GM23338 (cell line): ENCODE data around the gene ZNF483. TPM values are rescaled to one million over a fixed set of nuclear protein-coding genes. Genes with fewer than 3 reads are reported as not detected.

Experiments
- ATAC-seq: fragments of 200-7000 bp; cut with Tn5 transposase; 3 replicates; pipeline ENCODE4 v1.9.1; 2020
- DNase-seq: peaks from one replicate; pipeline ENCODE4 v3.0.0-alpha.2; 2015; ENCODE audit warnings: low spot score
- H2AFZ ChIP-seq: fragments of 200-600 bp; sonication (generic); 2 replicates; pipeline ENCODE4 v1.8.0; 2016; ENCODE audit warnings: antibody characterized with exemption, mild to moderate bottlenecking, moderate library complexity
- H3F3A ChIP-seq: fragments of 200-600 bp; sonication (generic); replicated peaks from 2 replicates; pipeline ENCODE4 v1.8.0; 2017; ENCODE audit warnings: antibody characterized with exemption, mixed run types, low read depth
- H3K27ac ChIP-seq: fragments of 200-600 bp; sonication (generic); 2 replicates; pipeline ENCODE4 v1.6.1; 2016; ENCODE audit warnings: low read depth
- H3K27me3 ChIP-seq: fragments of 200-600 bp; sonication (generic); 2 replicates; pipeline ENCODE4 v1.8.0; 2016; ENCODE audit warnings: mild to moderate bottlenecking, mixed run types, moderate library complexity; ENCODE audit not compliant: insufficient read depth
- H3K36me3 ChIP-seq: fragments of 200-600 bp; sonication (generic); 2 replicates; pipeline ENCODE4 v1.8.0; 2016; ENCODE audit warnings: mild to moderate bottlenecking; ENCODE audit not compliant: insufficient read depth
- H3K4me1 ChIP-seq: fragments of 200-600 bp; sonication (generic); 2 replicates; pipeline ENCODE4 v1.8.0; 2016; ENCODE audit warnings: mild to moderate bottlenecking, moderate library complexity; ENCODE audit not compliant: insufficient read depth
- H3K4me2 ChIP-seq: fragments of 200-600 bp; sonication (generic); 2 replicates; pipeline ENCODE4 v1.7.1; 2017; ENCODE audit warnings: mixed run types
- H3K4me3 ChIP-seq: fragments of 200-600 bp; sonication (generic); 2 replicates; pipeline ENCODE4 v1.6.1; 2016; ENCODE audit warnings: mixed run types
- H3K79me2 ChIP-seq: fragments of 200-600 bp; sonication (generic); replicated peaks from 2 replicates; pipeline ENCODE4 v1.8.0; 2017; ENCODE audit warnings: mild to moderate bottlenecking; ENCODE audit not compliant: insufficient read depth
- H3K9me2 ChIP-seq: fragments of 200-600 bp; sonication (generic); 2 replicates; pipeline ENCODE4 v1.8.0; 2017; ENCODE audit not compliant: insufficient read depth
- H4K20me1 ChIP-seq: fragments of 200-600 bp; sonication (generic); replicated peaks from 2 replicates; pipeline ENCODE4 v1.8.0; 2017; ENCODE audit warnings: mild to moderate bottlenecking; ENCODE audit not compliant: insufficient read depth
- H3K27ac Mint-ChIP-seq: 2 replicates; pipeline ENCODE4 v1.8.0; 2020; ENCODE audit warnings: inconsistent platforms, mild to moderate bottlenecking, moderate library complexity, mixed read lengths
- H3K27me3 Mint-ChIP-seq: 3 replicates; pipeline ENCODE4 v1.8.0; 2022; ENCODE audit warnings: low read depth, mild to moderate bottlenecking, moderate library complexity, mixed read lengths, inconsistent platforms; ENCODE audit not compliant: insufficient read depth, poor library complexity
- H3K36me3 Mint-ChIP-seq: 3 replicates; pipeline ENCODE4 v1.8.0; 2021; ENCODE audit warnings: low read depth, mild to moderate bottlenecking, inconsistent platforms, moderate library complexity, mixed read lengths
- H3K4me1 Mint-ChIP-seq: 3 replicates; pipeline ENCODE4 v1.8.0; 2020; ENCODE audit warnings: mild to moderate bottlenecking, inconsistent platforms, mixed read lengths
- H3K4me3 Mint-ChIP-seq: 3 replicates; pipeline ENCODE4 v1.8.0; 2021; ENCODE audit warnings: moderate library complexity, mild to moderate bottlenecking, inconsistent platforms, mixed read lengths
- H3K9me3 Mint-ChIP-seq: 3 replicates; pipeline ENCODE4 v1.8.0; 2020; ENCODE audit warnings: moderate library complexity, mild to moderate bottlenecking, inconsistent platforms, mixed read lengths
- CREB1 ChIP-seq: fragments of 250-450 bp; sonication (Bioruptor Pico); IDR thresholded peaks from 2 replicates; pipeline ENCODE4 v1.5.0; 2020; ENCODE audit warnings: low read depth, mild to moderate bottlenecking, moderate library complexity
- EZH2 ChIP-seq: fragments of 200-600 bp; sonication (generic); IDR thresholded peaks from one replicate; pipeline ENCODE4 v1.8.0; 2017; ENCODE audit warnings: antibody characterized with exemption, mild to moderate bottlenecking, low read depth; ENCODE audit not compliant: unreplicated experiment
- EZH2phosphoT487 ChIP-seq: fragments of 200-600 bp; sonication (generic); IDR thresholded peaks from one replicate; pipeline ENCODE4 v1.8.1; 2018; ENCODE audit warnings: antibody characterized with exemption; ENCODE audit not compliant: unreplicated experiment
- JUNB ChIP-seq: IDR thresholded peaks from one replicate; pipeline ENCODE4 v1.6.1; 2016; ENCODE audit warnings: antibody characterized with exemption; ENCODE audit not compliant: unreplicated experiment
- NANOG ChIP-seq: IDR thresholded peaks from 2 replicates; pipeline ENCODE4 v1.6.1; 2016; ENCODE audit warnings: antibody characterized with exemption, borderline replicate concordance
- POLR2AphosphoS5 ChIP-seq: IDR thresholded peaks from 2 replicates; pipeline ENCODE4 v1.6.1; 2016; ENCODE audit warnings: antibody characterized with exemption, low read depth
- STAT1 ChIP-seq: IDR thresholded peaks from one replicate; pipeline ENCODE4 v1.6.1; 2016; ENCODE audit warnings: antibody characterized with exemption; ENCODE audit not compliant: unreplicated experiment
- ZNF331 ChIP-seq: fragments of 250-450 bp; sonication (Bioruptor Pico); IDR thresholded peaks from 2 replicates; pipeline ENCODE4 v1.5.0; 2020; ENCODE audit warnings: low read depth, mild to moderate bottlenecking, moderate library complexity
- polyA plus RNA-seq: library from polyadenylated mRNA; unstranded; fragments of >200 nt; fragmentation: Nextera tagmentation; extraction: Ambion mirVana; gene quantifications from 2 replicates; pipeline ENCODE4 v1.2.1, GENCODE V29; 2016
- total RNA-seq: library from RNA; depleted of rRNA; stranded (reverse); fragments of >200 nt; shearing (Covaris generic); gene quantifications from 2 replicates; pipeline ENCODE4 v1.2.3, GENCODE V29; 2014
- TF ChIP-seq, protein P1 (sequence below): fragments of 250-450 bp; sonication (Bioruptor Pico); IDR thresholded peaks from 2 replicates; pipeline ENCODE4 v1.5.0; 2020; ENCODE audit warnings: mild to moderate bottlenecking, moderate library complexity
- TF ChIP-seq, protein P2 (sequence below), 2 experiments: fragments of 200-600 bp in 1 of 2; sonication (generic) in 1 of 2; conservative IDR thresholded peaks; 2 replicates each; pipeline versions ENCODE4 v1.5.1 to v1.6.1; 2016 to 2017; ENCODE audit warnings: antibody characterized with exemption in 2 of 2, low read depth in 2 of 2, mild to moderate bottlenecking in 2 of 2, moderate library complexity in 1 of 2
- TF ChIP-seq, protein P3 (sequence below): IDR thresholded peaks from one replicate; pipeline ENCODE4 v1.6.1; 2018; ENCODE audit warnings: antibody characterized with exemption; ENCODE audit not compliant: unreplicated experiment
- TF ChIP-seq, protein P4 (sequence below): IDR thresholded peaks from 2 replicates; pipeline ENCODE4 v1.6.1; 2016; ENCODE audit warnings: antibody characterized with exemption

ZNF483 gene
- total and polyA plus RNA-seq, 2 experiments from 2014 or later: 9.7 to 112 TPM

DNA sequence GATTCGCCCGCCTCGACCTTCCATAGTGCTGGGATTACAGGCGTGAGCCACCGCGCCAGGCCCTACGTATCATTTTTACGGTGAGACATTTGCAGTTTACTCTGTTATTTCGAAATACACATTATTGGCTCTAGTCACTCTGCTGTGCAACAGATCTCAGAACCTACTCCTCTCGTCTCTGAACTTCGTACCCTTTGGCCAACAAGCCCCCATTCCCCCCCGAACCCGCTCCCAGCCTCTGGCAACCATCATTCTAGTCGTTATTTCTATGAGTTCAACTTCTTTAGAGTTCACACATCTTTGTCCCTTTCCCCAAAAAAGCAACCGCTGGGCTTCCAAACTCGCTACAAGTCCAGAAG is 73.7 kb downstream of the ZNF483 start:
- no peak for TF ChIP-seq STAT1
- TF ChIP-seq POLR2AphosphoS5: no peak
- TF ChIP-seq CREB1 (CRISPR knock-in tag): no peak
- TF ChIP-seq, protein P1, sequence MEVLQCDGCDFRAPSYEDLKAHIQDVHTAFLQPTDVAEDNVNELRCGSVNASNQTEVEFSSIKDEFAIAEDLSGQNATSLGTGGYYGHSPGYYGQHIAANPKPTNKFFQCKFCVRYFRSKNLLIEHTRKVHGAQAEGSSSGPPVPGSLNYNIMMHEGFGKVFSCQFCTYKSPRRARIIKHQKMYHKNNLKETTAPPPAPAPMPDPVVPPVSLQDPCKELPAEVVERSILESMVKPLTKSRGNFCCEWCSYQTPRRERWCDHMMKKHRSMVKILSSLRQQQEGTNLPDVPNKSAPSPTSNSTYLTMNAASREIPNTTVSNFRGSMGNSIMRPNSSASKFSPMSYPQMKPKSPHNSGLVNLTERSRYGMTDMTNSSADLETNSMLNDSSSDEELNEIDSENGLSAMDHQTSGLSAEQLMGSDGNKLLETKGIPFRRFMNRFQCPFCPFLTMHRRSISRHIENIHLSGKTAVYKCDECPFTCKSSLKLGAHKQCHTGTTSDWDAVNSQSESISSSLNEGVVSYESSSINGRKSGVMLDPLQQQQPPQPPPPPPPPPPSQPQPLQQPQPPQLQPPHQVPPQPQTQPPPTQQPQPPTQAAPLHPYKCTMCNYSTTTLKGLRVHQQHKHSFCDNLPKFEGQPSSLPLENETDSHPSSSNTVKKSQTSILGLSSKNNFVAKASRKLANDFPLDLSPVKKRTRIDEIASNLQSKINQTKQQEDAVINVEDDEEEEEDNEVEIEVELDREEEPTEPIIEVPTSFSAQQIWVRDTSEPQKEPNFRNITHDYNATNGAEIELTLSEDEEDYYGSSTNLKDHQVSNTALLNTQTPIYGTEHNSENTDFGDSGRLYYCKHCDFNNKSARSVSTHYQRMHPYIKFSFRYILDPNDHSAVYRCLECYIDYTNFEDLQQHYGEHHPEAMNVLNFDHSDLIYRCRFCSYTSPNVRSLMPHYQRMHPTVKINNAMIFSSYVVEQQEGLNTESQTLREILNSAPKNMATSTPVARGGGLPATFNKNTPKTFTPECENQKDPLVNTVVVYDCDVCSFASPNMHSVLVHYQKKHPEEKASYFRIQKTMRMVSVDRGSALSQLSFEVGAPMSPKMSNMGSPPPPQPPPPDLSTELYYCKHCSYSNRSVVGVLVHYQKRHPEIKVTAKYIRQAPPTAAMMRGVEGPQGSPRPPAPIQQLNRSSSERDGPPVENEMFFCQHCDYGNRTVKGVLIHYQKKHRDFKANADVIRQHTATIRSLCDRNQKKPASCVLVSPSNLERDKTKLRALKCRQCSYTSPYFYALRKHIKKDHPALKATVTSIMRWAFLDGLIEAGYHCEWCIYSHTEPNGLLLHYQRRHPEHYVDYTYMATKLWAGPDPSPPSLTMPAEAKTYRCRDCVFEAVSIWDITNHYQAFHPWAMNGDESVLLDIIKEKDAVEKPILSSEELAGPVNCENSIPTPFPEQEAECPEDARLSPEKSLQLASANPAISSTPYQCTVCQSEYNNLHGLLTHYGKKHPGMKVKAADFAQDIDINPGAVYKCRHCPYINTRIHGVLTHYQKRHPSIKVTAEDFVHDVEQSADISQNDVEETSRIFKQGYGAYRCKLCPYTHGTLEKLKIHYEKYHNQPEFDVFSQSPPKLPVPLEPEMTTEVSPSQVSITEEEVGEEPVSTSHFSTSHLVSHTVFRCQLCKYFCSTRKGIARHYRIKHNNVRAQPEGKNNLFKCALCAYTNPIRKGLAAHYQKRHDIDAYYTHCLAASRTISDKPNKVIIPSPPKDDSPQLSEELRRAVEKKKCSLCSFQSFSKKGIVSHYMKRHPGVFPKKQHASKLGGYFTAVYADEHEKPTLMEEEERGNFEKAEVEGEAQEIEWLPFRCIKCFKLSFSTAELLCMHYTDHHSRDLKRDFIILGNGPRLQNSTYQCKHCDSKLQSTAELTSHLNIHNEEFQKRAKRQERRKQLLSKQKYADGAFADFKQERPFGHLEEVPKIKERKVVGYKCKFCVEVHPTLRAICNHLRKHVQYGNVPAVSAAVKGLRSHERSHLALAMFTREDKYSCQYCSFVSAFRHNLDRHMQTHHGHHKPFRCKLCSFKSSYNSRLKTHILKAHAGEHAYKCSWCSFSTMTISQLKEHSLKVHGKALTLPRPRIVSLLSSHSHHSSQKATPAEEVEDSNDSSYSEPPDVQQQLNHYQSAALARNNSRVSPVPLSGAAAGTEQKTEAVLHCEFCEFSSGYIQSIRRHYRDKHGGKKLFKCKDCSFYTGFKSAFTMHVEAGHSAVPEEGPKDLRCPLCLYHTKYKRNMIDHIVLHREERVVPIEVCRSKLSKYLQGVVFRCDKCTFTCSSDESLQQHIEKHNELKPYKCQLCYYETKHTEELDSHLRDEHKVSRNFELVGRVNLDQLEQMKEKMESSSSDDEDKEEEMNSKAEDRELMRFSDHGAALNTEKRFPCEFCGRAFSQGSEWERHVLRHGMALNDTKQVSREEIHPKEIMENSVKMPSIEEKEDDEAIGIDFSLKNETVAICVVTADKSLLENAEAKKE (CRISPR knock-in tag): no peak
- TF ChIP-seq, protein P2, sequence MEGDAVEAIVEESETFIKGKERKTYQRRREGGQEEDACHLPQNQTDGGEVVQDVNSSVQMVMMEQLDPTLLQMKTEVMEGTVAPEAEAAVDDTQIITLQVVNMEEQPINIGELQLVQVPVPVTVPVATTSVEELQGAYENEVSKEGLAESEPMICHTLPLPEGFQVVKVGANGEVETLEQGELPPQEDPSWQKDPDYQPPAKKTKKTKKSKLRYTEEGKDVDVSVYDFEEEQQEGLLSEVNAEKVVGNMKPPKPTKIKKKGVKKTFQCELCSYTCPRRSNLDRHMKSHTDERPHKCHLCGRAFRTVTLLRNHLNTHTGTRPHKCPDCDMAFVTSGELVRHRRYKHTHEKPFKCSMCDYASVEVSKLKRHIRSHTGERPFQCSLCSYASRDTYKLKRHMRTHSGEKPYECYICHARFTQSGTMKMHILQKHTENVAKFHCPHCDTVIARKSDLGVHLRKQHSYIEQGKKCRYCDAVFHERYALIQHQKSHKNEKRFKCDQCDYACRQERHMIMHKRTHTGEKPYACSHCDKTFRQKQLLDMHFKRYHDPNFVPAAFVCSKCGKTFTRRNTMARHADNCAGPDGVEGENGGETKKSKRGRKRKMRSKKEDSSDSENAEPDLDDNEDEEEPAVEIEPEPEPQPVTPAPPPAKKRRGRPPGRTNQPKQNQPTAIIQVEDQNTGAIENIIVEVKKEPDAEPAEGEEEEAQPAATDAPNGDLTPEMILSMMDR (conservative IDR thresholded peaks at IDR 0.05; ENCODE audit: low read depth in 2 of 2): no peak
- TF ChIP-seq NANOG: no peak
- TF ChIP-seq, protein P3, sequence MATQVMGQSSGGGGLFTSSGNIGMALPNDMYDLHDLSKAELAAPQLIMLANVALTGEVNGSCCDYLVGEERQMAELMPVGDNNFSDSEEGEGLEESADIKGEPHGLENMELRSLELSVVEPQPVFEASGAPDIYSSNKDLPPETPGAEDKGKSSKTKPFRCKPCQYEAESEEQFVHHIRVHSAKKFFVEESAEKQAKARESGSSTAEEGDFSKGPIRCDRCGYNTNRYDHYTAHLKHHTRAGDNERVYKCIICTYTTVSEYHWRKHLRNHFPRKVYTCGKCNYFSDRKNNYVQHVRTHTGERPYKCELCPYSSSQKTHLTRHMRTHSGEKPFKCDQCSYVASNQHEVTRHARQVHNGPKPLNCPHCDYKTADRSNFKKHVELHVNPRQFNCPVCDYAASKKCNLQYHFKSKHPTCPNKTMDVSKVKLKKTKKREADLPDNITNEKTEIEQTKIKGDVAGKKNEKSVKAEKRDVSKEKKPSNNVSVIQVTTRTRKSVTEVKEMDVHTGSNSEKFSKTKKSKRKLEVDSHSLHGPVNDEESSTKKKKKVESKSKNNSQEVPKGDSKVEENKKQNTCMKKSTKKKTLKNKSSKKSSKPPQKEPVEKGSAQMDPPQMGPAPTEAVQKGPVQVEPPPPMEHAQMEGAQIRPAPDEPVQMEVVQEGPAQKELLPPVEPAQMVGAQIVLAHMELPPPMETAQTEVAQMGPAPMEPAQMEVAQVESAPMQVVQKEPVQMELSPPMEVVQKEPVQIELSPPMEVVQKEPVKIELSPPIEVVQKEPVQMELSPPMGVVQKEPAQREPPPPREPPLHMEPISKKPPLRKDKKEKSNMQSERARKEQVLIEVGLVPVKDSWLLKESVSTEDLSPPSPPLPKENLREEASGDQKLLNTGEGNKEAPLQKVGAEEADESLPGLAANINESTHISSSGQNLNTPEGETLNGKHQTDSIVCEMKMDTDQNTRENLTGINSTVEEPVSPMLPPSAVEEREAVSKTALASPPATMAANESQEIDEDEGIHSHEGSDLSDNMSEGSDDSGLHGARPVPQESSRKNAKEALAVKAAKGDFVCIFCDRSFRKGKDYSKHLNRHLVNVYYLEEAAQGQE: no peak
- TF ChIP-seq, protein P4, sequence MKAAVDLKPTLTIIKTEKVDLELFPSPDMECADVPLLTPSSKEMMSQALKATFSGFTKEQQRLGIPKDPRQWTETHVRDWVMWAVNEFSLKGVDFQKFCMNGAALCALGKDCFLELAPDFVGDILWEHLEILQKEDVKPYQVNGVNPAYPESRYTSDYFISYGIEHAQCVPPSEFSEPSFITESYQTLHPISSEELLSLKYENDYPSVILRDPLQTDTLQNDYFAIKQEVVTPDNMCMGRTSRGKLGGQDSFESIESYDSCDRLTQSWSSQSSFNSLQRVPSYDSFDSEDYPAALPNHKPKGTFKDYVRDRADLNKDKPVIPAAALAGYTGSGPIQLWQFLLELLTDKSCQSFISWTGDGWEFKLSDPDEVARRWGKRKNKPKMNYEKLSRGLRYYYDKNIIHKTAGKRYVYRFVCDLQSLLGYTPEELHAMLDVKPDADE: no peak
- TF ChIP-seq EZH2: no peak
- TF ChIP-seq JUNB: no peak
- no peak for TF ChIP-seq ZNF331
- TF ChIP-seq EZH2phosphoT487: no peak
- no peaks in the 10 kb centered on the region; the same call in 2 of the 3 replicates for H3K9me3 Mint-ChIP-seq
- no peak overlapping the region for H3K27ac ChIP-seq
- no peak for DNase-seq
- ATAC-seq: peak; percentile 7
- H3K27me3 ChIP-seq: peaks cover 24% of the 10 kb centered on the region
- H3K36me3 Mint-ChIP-seq: peaks cover 32% of the 10 kb centered on the region; the same call in 2 of the 3 replicates
- peaks cover 26% of the 10 kb centered on the region for H3K27me3 Mint-ChIP-seq
- peak overlapping the region; percentile 82 for H3K4me3 ChIP-seq
- H3K36me3 ChIP-seq: peaks cover 4% of the 10 kb centered on the region; the same call in 1 of the 2 replicates
- no peaks in the 10 kb centered on the region for H3F3A ChIP-seq
- peak overlapping the region; percentile 90 for H3K4me3 Mint-ChIP-seq
- H2AFZ ChIP-seq: peak overlapping the region; percentile 64
- no peaks in the 10 kb centered on the region for H3K9me2 ChIP-seq
- no peaks in the 10 kb centered on the region for H4K20me1 ChIP-seq
- H3K79me2 ChIP-seq: no peaks in the 10 kb centered on the region
- H3K4me2 ChIP-seq: peak overlapping the region; percentile 76
- H3K4me1 ChIP-seq: no peaks in the 10 kb centered on the region; the same call in 1 of the 2 replicates
- H3K27ac Mint-ChIP-seq: no peak overlapping the region
- H3K4me1 Mint-ChIP-seq: peaks cover 5% of the 10 kb centered on the region
